ENCODE results near the gene MBIP. TPM values are rescaled to one million over a fixed set of nuclear protein-coding genes. Genes with fewer than 3 reads are reported as not detected.

MBIP gene
- total RNA-seq, 2 experiments from 2014 or later, result 18.3 to 23.0 TPM

DNA sequence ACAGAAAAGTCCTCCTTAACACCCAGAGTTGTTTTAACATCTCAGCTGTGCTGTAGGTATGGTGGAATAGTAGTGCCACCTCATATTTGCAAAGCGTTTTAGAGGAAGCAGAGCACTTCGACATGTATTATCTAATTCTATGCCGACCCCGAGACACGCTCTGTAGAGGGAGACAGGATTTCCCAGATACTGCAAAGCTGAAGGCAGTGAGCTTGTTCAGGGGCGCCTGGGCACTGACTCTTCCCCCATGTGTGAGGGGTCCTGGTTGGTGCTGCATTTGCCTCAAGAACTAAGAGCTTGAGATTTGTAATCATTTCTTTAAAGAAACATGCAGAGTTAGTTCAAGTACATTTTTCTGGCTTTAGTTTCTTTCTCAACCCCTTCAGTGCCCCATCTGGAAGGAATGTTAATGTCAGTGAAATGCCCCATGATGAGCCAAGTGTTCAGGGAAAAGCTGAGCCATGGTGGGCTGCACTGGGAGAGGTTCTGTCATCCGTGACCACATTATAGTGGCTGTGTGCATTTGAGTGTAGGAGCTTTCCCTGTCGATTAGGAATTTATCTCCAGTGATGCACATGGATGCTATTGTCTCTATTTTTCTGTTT, 66.3 kb downstream of the MBIP start:
- DNase-seq (no peak), ATAC-seq (no peak)
- Mint-ChIP-seq H3K4me1 (ENCODE audit: low read depth) (no peaks in the 10 kb centered on the region), H3K27me3 (ENCODE audit: low read depth) (peaks cover 16% of the 10 kb centered on the region), H3K9me3 (ENCODE audit: insufficient read depth) (no peaks in the 10 kb centered on the region), H3K4me3 (no peak overlapping the region), H3K27ac (no peak overlapping the region), H3K36me3 (ENCODE audit: low read depth) (no peaks in the 10 kb centered on the region)
- CTCF ChIA-PET, result no interaction called here
- POLR2A ChIA-PET, result no interaction called here

Other genes starting within 250 kb of the MBIP start
- not detected for gene PTCSC3, start 143.9 kb downstream of the MBIP start, total RNA-seq
- not detected for gene NKX2-1, start 199.6 kb upstream of the MBIP start, total RNA-seq

All from activated CD8-positive, alpha-beta T cell treated with anti-CD3 and anti-CD28 coated beads, Interleukin-2, amount 10 ng/mL, durations not matched to agents 7 days and 5 days (primary cell).